Adipocyte (in vitro differentiated cells): ENCODE data around the gene COX4I1.

ENCODE experiments used
- DNase-seq: peaks from one replicate; pipeline ENCODE4 v3.0.0-alpha.2; 2015; ENCODE audit warnings: low read depth
- H3K27me3 ChIP-seq: replicated peaks from 2 replicates; pipeline ENCODE4 v1.7.0; 2013; ENCODE audit warnings: mild to moderate bottlenecking, low read length, moderate library complexity; ENCODE audit not compliant: control insufficient read depth, insufficient read depth
- H3K36me3 ChIP-seq: 2 replicates; pipeline ENCODE4 v1.7.0; 2013; ENCODE audit warnings: low read length, mild to moderate bottlenecking, moderate library complexity; ENCODE audit not compliant: control insufficient read depth, insufficient read depth, severe bottlenecking
- H3K4me1 ChIP-seq: 2 replicates; pipeline ENCODE4 v1.7.0; 2013; ENCODE audit warnings: mild to moderate bottlenecking, low read length, moderate library complexity; ENCODE audit not compliant: control insufficient read depth, insufficient read depth
- H3K4me3 ChIP-seq: 2 replicates; pipeline ENCODE4 v1.7.0; 2013; ENCODE audit warnings: mild to moderate bottlenecking, low read length, moderate library complexity
- H3K9ac ChIP-seq: 2 replicates; pipeline ENCODE4 v1.7.0; 2013; ENCODE audit warnings: mild to moderate bottlenecking, low read length, moderate library complexity
- H3K9me3 ChIP-seq: 2 replicates; pipeline ENCODE4 v1.7.0; 2013; ENCODE audit warnings: mild to moderate bottlenecking, low read length, moderate library complexity; ENCODE audit not compliant: control insufficient read depth

Gene COX4I1

GRCh38 chr16:85826686-85827247 lies 27.3 kb downstream of the COX4I1 start:
- peaks cover 28% of the 10 kb centered on the region for H3K27me3 ChIP-seq
- H3K9ac ChIP-seq = no peak overlapping the region
- H3K4me3 ChIP-seq = no peak overlapping the region
- DNase-seq = no peak
- H3K4me1 ChIP-seq = no peaks in the 10 kb centered on the region
- H3K36me3 ChIP-seq = no peaks in the 10 kb centered on the region
- H3K9me3 ChIP-seq = no peaks in the 10 kb centered on the region

- no peaks in the 10 kb centered on the region for H3K9me3 ChIP-seq
- H3K36me3 ChIP-seq = no peaks in the 10 kb centered on the region
- H3K4me1 ChIP-seq = no peaks in the 10 kb centered on the region
- no peak for DNase-seq
- peaks cover 37% of the 10 kb centered on the region for H3K27me3 ChIP-seq
- no peak overlapping the region for H3K9ac ChIP-seq
- no peak overlapping the region for H3K4me3 ChIP-seq
Measured at GRCh38 chr16:85828166-85828565, 28.7 kb downstream of the COX4I1 start.

- Histone ChIP-seq H3K36me3 (no peaks in the 10 kb centered on the region), H3K4me1 (no peaks in the 10 kb centered on the region), H3K4me3 (no peak overlapping the region), H3K27me3 (peaks cover 43% of the 10 kb centered on the region), H3K9ac (no peak overlapping the region), H3K9me3 (no peaks in the 10 kb centered on the region)
- no peak for DNase-seq
Measured at GRCh38 chr16:85829171-85829719, 29.8 kb downstream of the COX4I1 start.

GRCh38 chr16:85829751-85830445 lies 30.4 kb downstream of the COX4I1 start:
- Histone ChIP-seq H3K9me3 (no peaks in the 10 kb centered on the region), H3K4me3 (no peak overlapping the region), H3K36me3 (no peaks in the 10 kb centered on the region), H3K4me1 (no peaks in the 10 kb centered on the region), H3K9ac (no peak overlapping the region), H3K27me3 (peaks cover 44% of the 10 kb centered on the region)
- DNase-seq = no peak

- no peaks in the 10 kb centered on the region for H3K36me3 ChIP-seq
- no peak overlapping the region for H3K9ac ChIP-seq
- no peak for DNase-seq
- no peaks in the 10 kb centered on the region for H3K4me1 ChIP-seq
- H3K4me3 ChIP-seq = no peak overlapping the region
- peaks cover 48% of the 10 kb centered on the region for H3K27me3 ChIP-seq
- no peaks in the 10 kb centered on the region for H3K9me3 ChIP-seq
Measured at GRCh38 chr16:85830821-85831220, 31.3 kb downstream of the COX4I1 start.

- no peaks in the 10 kb centered on the region for H3K36me3 ChIP-seq
- no peaks in the 10 kb centered on the region for H3K4me1 ChIP-seq
- H3K4me3 ChIP-seq = no peak overlapping the region
- H3K9ac ChIP-seq = no peak overlapping the region
- H3K27me3 ChIP-seq = peaks cover 56% of the 10 kb centered on the region
- no peaks in the 10 kb centered on the region for H3K9me3 ChIP-seq
- no peak for DNase-seq
Measured at GRCh38 chr16:85832570-85833218, 33.2 kb downstream of the COX4I1 start.

- DNase-seq = no peak
- no peaks in the 10 kb centered on the region for H3K36me3 ChIP-seq
Measured at GRCh38 chr16:85833219-85833920, 33.9 kb downstream of the COX4I1 start.

GRCh38 chr16:85834741-85835140 lies 35.2 kb downstream of the COX4I1 start:
- Histone ChIP-seq H3K4me1 (no peaks in the 10 kb centered on the region), H3K9ac (no peak overlapping the region), H3K4me3 (no peak overlapping the region), H3K36me3 (no peaks in the 10 kb centered on the region), H3K9me3 (no peaks in the 10 kb centered on the region), H3K27me3 (peaks cover 68% of the 10 kb centered on the region)
- DNase-seq = no peak

More at GRCh38 chr16:85833219-85833920, 33.9 kb downstream of the COX4I1 start:
- no peaks in the 10 kb centered on the region for H3K9me3 ChIP-seq
- peaks cover 61% of the 10 kb centered on the region for H3K27me3 ChIP-seq
- H3K4me3 ChIP-seq = no peak overlapping the region
- H3K4me1 ChIP-seq = no peaks in the 10 kb centered on the region
- H3K9ac ChIP-seq = no peak overlapping the region

GRCh38 chr16:85835227-85835751 lies 35.8 kb downstream of the COX4I1 start:
- no peak overlapping the region for H3K9ac ChIP-seq
- no peaks in the 10 kb centered on the region for H3K9me3 ChIP-seq
- H3K4me3 ChIP-seq = no peak overlapping the region
- no peaks in the 10 kb centered on the region for H3K4me1 ChIP-seq
- peaks cover 70% of the 10 kb centered on the region for H3K27me3 ChIP-seq
- DNase-seq = no peak
- no peaks in the 10 kb centered on the region for H3K36me3 ChIP-seq

GRCh38 chr16:85835956-85836705 lies 36.6 kb downstream of the COX4I1 start:
- Histone ChIP-seq H3K4me1 (no peaks in the 10 kb centered on the region), H3K9ac (no peak overlapping the region), H3K27me3 (peaks cover 64% of the 10 kb centered on the region), H3K36me3 (no peaks in the 10 kb centered on the region), H3K9me3 (no peaks in the 10 kb centered on the region), H3K4me3 (no peak overlapping the region)
- DNase-seq = no peak
